Activated T-helper 1 cell treated with Interleukin-2 at 50 U/mL for 16 hours (primary cell): ENCODE data around the gene TICRR.

Experiments used
- DNase-seq: peaks from one replicate; pipeline ENCODE4 v3.0.0-alpha.2; 2020; ENCODE audit warnings: low read depth

Gene TICRR

GRCh38 chr15:89654301-89654761 is 79.1 kb downstream of the TICRR start:
- no peak for DNase-seq

GRCh38 chr15:89654847-89655805 is 79.9 kb downstream of the TICRR start, which contains the start of gene KIF7:
KIF7 (minus strand) TSS chr15:89655467; CDS start chr15:89652930, 2,537 bp downstream.
- no peak for DNase-seq

GRCh38 chr15:89656116-89656815 is 81.0 kb downstream of the TICRR start:
- no peak for DNase-seq

- no peak for DNase-seq
Observed at GRCh38 chr15:89657686-89658200, 82.5 kb downstream of the TICRR start.

- DNase-seq = no peak
Observed at GRCh38 chr15:89659295-89659694, 84.0 kb downstream of the TICRR start.

- no peak for DNase-seq
Observed at GRCh38 chr15:89660556-89660955, 85.3 kb downstream of the TICRR start.

GRCh38 chr15:89662893-89663626 is 87.8 kb downstream of the TICRR start:
- no peak for DNase-seq

GRCh38 chr15:89664441-89665350 is 89.4 kb downstream of the TICRR start:
- no peak for DNase-seq

- DNase-seq = no peak
Observed at GRCh38 chr15:89665449-89666181, 90.3 kb downstream of the TICRR start.

GRCh38 chr15:89666184-89666857 is 91.1 kb downstream of the TICRR start:
- DNase-seq = no peak

GRCh38 chr15:89666858-89667705 is 91.8 kb downstream of the TICRR start:
- no peak for DNase-seq

- DNase-seq = no peak
Observed at GRCh38 chr15:89667706-89667960, 92.4 kb downstream of the TICRR start.

- DNase-seq = no peak
Observed at GRCh38 chr15:89668171-89668570, 92.9 kb downstream of the TICRR start.

- no peak for DNase-seq
Observed at GRCh38 chr15:89669309-89669865, 94.1 kb downstream of the TICRR start.

- no peak for DNase-seq
Observed at GRCh38 chr15:89669941-89670340, 94.7 kb downstream of the TICRR start.

GRCh38 chr15:89670971-89671560 is 95.8 kb downstream of the TICRR start:
- DNase-seq = no peak

GRCh38 chr15:89671687-89672086 is 96.4 kb downstream of the TICRR start:
- no peak for DNase-seq
